SHP77 (cell line): ENCODE data around the gene PRR7.
"Not testable (repeated sequence)": the region's sequence is repeated elsewhere in the genome, so short reads cannot be mapped to it uniquely, and the experiment has no call there.

Experiments used
- DNase-seq, 2 experiments: peaks; one replicate each; lab custom pipeline; 2025; lab: John Stamatoyannopoulos, UW

PRR7 gene, protein sequence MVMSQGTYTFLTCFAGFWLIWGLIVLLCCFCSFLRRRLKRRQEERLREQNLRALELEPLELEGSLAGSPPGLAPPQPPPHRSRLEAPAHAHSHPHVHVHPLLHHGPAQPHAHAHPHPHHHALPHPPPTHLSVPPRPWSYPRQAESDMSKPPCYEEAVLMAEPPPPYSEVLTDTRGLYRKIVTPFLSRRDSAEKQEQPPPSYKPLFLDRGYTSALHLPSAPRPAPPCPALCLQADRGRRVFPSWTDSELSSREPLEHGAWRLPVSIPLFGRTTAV

DNA sequence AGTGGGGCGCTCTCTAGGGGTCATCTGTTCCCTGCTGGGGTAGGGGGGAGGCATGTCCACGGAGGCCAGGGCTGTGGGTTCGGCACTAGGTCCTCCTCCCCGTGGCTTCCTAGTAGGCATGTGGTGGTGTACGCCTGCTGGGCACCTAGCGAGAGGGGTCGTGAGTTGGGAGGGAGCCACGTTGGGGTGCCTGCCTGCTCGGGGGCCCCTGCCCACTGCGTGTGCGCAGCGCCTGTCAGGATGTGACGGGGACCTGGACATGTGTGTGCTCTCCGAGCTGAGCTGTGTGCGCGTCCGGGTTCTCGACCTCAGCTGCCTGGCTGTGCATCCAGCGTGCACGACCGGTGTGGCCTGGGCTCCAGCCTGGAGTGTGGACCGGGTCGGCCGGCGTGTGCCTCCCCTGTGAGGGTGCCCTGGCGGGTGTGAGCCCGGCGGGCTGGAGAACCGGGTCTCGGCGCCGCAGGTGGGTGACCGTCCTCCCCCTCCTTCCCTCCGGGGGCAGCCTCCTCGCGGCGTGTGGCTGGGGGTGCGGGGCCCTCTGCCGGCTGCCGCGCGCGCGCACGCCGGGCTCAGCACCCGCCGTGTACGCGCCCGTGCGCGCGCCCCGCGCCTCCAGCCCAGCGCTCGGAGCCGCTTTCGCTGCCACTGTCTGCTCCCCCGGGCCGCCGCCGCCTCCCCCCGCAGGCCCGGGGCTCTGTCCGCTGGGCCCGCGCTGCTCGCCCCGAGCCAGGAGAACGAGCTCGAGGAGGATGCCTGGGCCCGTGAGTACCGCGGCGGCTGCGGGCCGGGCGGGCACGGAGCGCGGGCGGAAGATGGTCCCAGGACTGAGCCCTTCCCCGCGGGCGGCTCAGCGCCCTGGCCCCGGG lies at the start of gene PRR7:
PRR7 (plus strand) TSS at position 615 of the 866 bp plus-strand sequence. CDS start 8,254 bp downstream, outside the sequence.
- peak; percentile 55 to 66 for DNase-seq

DNA sequence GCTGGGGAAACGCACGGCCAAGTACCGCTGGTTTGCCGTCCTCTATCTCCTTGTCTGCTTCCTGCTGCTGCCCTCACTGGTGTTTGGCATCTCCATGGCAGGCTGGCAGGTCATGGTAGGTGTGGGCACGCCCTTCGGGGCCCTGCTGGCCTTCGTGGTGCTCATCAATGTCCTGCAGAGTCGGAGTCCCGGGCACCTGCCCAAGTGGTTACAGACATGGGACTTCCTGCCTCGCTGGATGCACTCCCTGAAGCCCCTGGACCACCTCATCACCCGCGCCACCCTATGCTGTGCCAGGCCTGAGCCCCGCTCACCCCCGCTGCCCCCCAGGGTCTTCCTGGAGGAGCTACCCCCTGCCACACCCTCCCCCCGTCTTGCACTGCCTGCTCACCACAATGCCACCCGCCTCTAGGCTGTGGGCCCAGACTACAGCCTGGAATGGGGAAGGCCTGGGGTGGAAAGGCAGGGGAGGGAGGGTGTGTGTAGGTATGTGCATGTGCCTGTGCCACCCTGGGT lies 48.7 kb upstream of the PRR7 start:
- no peak for DNase-seq

DNA sequence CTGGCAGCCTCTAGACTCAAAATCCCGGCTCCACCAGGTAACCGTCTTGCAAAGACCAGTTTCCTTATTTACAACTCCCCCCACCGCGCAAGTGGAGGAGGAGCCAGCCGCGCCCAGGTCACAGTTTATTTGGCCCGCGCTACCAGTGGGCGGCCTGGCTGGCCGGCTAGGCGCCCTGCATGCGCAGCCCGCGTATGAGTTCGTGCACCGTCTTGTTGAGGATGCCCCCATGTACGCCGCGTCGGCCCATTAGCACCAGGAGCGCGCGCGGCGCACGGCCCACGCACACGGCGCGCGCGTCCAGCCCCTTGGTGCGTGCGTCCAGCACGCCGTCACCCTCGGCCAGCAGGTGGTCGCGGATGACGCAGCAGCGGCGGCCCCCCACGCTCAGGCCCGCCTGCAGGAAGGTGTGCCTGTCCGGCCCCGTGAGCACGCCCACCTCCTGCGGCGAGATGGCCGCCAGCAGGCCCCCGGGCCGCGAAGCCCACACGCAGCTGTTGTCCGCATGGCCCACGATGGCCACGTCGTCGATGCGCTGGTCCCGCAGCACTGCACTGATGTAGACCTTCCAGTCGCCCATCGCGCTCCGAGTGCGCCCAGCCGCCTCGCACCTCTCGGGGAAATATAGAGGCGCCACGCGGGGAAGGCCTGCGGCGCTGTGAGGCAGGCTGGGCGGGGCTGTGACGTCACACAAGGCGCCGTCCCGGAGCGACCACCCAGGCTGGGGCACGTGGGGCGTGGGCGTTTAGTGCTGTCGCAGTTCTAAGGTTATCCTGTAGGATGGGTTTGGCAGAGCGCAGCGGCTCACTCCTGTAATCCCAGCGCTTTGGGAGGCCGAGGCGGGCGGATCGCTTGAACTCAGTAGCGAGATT lies 46.4 kb upstream of the PRR7 start, which contains the start of gene PFN3:
PFN3 (minus strand) TSS at position 665 of the 872 bp plus-strand sequence; CDS start at position 580, 85 bp downstream.
- DNase-seq: no peak

DNA sequence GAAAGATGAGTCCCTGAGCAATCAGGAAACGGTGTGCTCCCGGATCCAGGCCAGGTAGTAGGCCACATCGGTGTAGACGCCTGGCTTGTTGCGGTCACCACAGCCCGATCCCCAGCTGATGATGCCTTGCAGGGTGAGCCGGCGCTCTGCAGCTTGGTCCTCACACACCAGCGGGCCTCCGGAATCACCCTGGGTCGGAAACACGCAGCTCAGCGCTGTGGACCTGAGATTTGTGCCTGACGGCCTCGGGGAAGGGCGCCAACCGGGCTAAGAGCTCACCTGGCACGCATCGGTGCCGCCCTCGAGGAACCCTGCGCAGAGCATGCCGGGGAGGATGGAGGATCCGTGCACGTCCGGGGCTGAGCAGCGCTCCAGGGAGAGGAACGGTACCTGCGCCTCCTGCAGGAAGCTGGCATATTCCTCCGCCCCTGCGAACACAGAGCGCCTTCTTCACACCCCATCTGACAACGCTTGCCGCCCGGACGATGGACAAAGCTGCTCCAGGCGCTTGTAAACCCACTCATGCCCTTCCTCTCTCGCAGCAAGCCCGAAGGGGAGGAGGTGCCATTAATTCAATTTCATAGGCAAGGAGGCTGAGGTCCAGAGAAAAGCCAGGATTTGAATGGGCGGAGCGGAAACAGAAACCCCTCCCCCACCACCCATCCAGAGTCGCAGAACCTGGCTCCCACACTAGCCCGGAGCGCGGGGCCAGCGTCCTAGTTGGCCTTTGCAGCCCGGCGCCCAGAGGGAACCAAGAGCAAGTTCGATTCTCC lies 44.2 kb upstream of the PRR7 start:
- peak; percentile 89 to 95 for DNase-seq

DNA sequence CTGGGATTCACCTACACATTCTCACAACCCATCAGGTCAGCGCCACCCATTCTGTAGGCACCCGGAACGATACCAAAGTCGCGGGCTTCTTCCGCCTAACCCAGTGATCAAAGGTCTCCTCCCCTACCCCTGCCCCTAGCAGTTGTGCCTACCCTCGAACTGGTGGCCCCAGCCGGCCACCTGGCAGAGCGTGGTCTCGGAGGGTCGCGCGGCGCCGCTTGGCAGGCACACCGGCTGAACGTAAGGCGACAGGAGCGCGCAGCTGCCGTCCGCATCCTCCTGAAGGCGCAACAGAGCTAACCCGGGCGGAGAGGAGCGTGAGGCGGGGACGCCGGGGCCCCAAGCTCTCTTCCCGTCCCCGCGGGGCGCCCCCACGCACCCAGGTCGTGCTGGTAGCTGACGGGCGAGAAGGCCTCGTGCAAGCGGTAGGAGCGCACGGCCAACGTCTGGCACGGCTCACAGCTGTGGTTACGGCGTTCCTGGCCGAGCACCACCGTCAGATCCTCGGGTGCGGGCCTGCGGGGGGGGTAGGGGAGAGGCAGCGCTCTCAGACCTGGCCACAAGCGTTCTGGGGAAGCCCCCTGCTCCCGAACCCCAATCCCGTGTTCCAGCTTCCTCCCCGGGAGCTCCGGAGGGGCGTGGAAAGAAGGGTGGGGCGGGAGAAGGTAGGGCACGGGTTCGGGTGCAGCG lies 43.4 kb upstream of the PRR7 start:
- DNase-seq: peak in 1 of 2 experiments; percentile 49

DNA sequence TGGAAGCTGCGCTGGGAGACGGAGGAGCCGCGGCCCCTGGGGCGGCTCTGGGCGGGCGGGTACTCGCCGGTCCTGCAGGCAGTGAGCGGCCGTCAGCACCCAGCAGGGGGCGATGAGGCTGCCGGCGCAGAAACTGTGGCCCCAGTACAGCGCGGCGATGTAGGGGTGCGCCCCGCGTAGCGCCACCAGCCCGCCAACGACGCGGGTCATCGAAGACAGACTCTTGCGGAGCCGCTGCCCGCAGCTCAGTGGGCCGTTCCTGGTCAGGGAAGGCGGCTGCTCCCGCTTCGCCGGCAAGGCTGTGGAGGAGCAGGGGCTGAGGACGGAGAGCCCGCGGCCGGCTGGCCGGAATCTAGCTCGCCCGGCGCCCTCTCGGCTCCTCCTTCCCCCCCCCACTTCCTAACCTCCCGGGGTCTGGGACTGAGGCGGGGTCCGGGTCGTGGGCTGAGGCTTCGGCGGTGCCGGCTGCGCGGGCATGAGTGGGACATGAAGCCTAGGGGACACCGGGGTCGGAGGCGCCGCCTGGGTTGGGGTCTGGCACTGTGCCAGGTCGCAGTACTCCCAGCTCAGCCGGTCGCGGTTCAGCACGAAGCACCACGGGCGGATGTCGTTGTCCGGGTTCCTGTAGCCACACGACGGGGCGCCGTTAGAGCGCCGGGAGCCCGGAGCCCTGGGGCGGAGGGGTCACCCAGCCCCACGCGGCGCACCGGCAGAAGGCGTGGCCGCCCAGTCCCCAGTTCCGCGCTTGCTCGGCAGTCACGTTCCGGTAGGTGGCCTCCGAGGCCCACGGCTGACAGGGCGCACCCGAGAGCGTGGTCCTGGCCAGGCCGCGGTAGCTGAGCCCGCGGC lies 42.6 kb upstream of the PRR7 start:
- peak; percentile 56 to 78 for DNase-seq

DNA sequence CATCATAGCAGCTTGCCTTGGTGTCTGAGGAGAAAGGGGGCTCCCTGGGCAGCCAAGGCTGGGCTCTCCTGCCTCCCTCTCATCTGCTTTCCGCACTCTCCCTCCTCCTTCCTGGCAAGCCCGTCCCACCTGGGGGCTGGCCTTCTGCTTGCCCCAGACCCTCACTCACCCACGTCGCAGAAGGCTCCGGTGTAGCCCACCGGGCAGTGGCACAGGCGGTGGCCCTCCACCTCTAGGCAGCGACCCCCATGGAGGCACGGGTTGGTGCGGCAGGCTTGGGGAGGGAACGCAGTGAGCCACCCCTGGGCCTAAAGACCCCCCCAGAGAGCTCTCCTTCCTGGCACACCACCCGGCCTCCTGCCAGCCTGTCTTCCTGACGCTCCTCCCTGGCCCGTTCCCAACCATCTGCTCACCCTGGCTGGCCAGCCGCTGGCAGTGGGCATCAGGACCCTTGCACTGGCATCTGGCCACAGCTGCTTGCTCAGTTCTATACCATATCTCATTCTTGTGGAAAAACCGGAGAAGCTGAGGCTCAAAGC lies 41.9 kb upstream of the PRR7 start:
- DNase-seq: peak in 1 of 2 experiments; percentile 29

DNA sequence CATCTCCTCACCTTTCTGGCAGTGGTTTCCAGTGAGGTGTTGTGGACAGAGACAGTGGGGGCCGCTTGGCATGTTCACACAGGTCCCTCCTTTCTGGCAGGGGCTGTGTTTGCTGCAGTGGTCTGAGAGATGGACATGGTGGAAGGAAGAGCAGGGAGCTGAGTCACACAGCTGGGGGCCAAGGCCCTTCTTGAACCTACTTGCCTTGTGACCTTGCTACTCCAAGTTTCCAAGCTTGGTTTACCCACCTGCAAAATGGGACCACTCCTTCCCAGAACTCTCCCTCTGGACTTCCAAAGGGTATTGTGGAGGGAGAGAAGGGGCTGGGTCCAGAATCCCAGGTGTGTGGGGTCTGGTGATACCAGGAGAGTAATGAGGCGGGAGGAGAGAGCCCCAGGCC lies 41.3 kb upstream of the PRR7 start:
- DNase-seq: no peak

DNA sequence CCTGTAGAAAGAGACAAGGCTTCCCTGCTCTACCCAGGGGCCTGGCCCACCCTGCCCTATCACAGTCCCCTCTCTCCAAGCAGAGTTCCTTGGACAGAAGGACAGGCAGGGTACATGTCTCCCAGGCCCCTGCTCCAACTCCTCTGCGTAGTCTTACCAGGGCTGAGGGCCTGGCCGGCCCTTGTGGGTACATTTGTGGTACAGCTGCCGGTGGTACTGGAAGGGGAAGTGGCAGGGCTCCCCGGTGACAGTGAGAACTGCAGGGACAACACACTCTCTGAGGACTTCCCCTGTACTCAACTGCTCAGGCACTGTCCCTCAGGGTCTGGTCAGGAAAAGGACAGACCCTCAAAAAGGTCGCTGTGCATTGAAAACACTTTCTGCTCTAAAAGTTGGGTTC lies 40.8 kb upstream of the PRR7 start:
- no peak for DNase-seq

DNA sequence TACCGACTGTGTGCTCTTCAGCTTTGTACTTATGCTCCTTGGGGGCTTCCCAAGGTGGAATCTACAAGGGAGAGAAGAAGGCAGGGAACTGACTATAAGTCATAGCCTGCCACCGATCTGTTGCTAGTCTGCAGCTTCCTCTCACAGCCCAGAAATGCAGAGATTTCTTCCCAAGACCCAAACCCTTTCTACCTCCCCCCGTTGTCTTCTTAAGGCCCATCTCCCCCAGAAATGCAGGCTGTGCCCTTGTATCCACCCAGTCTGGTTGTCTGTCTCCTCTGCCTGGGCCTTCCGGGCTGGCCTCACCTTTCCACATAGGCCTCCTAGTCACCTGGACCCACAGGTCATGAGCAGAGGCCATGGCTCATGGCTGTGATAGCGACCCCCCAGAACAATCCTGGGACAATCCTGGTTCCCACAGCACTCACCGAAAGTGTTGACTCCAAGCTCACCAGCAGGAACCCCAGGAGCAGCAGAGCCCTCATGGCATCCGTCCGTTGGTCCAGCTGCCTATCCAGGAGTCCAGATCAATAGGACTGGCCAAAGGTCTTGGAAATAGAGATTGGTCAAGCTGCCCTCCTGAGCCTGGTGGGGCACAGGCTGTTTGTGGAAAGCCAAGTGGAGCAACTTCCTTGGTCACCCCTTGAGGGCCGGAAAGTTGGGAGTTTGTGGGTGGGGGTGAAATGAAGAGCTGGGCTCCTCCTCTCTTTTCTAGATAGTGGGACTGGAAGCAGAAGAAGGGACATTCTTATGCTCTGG lies 37.4 kb upstream of the PRR7 start, which contains the start of gene F12:
F12 (minus strand) TSS at position 522 of the 759 bp plus-strand sequence; CDS start at position 485, 37 bp downstream.
- no peak for DNase-seq

DNA sequence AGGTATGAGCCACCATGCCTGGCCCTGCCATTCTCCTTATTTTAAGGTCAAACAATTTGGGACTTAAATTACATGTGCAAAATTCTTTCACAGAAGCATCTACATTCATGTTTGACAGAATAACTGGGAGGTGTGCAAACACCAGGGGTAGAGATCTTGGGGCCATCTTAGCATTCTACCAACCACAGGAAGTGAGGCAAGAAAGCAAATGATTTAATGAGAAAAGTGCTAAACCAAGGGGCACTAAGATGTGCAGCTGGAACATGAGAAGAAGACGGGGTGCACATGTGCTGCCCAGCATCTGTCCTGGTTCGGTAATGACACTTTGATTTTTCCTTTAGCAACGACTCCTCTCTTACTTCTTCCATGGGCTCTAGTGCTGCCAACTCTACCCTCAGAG lies 36.0 kb upstream of the PRR7 start:
- no peak for DNase-seq

DNA sequence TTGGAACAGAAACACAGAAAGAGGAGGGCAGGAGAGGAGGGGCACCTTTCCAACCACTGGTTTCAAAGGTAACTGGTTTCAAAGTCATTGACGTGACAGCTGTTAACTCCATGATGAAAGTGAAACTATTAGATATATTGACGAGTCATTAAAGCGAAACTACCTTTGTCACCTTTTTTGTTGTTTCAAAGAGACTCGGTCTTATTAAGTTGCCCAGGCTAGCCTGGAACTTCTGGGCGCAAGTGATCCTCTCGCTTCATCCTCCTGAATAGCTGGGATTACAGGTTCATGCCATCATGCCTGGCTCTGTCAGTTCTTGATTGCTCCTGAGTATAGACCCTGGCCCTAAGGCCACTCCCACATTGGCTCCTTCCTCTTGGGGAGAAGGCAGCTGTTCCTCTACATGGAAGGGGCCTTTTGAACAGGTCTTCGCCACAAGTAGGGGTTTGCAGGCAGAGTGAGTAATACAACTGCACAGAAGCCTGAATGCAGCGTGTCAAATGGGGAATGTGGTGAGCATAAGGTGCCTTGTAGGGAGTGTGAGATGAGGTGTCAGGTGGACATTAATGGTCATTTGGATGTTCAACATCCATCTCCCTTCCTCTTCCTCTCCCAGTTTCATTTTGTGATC lies 33.9 kb upstream of the PRR7 start:
- no peak for DNase-seq

DNA sequence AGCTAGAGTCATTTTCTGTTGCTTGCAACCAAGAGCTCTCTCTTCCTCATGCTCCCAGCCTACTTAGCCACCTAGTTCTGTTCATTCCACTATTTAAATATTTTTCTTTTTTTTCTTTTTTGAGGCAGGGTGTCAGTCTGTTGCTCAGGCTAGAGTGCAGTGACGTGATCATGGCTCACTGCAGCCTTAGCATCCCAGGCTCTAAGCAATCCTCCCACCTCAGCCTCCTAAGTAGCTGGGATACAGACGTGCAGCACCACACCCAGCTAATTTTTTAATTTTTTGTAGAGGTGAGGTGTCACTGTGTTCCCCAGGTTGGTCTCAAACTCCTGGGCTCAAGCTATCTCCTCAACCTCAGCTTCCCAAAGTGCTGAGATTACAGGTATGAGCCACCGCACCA lies 32.1 kb upstream of the PRR7 start:
- no peak for DNase-seq

DNA sequence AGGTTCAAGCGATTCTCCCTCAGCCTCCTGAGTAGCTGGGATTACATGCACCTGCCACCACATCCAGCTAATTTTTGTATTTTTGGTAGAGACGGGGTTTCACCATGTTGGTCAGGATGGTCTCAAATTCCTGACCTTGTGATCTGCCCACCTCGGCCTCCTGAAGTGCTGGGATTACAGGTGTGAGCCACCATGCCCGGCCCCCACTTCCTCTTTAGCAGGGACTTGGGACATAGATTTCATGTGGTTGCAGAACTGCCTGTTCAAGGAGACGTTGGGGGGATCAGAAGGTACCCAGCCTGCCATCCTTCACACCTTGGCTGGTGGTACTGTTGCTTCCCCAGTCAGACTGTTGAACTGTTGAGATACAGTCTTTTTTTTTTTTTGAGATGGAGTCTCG lies 29.5 kb upstream of the PRR7 start:
- not testable (repeated sequence) for DNase-seq

DNA sequence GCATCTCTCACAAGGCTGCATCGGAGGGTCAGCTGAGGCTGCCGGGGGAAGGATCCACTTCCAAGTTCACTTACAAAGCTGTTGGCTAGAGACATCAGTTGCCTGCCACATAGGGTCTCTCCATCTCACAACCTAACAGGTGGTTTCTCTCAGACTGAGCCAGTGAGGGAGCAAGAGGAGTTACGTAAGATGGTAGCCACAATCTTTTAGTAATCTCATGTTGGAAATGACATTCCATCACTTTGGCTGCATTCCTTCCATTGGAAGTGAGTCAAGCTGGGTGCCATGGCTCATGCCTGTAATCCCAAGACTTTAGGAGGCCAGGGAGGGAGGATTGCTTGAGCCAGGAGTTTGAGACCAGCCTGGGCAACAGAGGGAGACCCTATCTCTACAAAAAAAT lies 27.6 kb upstream of the PRR7 start:
- DNase-seq: no peak

DNA sequence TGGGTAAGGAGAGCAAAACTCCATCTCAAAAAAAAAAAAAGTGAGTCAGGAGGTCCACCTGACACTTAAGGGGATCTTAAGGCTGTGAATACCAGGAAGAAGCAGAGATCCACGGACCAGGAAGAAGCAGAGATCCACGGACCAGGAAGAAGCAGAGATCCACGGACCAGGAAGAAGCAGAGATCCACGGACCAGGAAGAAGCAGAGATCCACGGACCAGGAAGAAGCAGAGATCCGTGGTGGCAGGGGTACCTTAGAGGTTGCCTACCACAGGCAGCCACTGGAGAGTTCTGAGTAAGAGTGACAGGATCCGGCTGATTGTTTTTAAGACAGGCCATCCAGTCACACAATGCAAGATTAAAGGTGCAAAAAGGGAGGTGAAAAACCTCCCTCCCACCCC lies 26.1 kb upstream of the PRR7 start:
- DNase-seq: not testable (repeated sequence)

DNA sequence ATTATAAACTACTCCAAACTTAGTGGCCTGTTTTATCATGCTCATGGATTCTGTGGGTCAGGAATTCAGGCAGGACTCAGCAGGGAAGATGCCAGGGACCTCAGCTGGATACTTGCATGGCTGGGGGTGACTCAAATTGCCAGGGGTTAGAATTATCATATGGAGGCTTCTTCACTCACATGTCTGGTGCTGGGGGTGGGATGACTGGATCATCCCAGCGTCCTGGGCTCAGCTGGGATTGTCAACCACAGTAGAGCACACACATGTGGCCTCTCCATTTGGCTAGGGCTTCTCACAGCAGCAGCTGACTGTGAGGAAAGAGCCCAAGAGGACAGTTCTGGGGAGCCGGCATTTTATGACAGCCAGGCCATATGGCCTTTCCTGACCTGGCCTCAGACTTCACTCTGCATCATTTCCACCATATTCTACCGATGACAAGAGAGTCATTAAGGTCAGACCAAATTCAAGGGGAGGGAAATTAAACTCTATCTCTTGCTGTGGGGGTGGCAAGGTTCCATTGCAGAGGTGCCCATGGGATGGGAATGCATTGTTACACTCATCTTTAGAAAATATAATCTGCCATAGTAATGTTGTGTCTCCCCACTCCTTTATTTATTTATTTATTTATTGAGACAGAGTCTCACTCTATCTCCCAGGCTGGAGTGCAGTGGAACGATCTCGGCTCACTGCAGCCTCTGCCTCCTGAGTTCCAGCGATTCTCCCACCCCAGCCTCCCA lies 25.4 kb upstream of the PRR7 start:
- DNase-seq: no peak
